GM18498 (cell line): ENCODE results near the gene SEMA3E.

Experiments used
- ATAC-seq: cut with Tn5 transposase; IDR thresholded peaks from one replicate; pipeline ENCODE4 v1.9.1; 2021; ENCODE audit warnings: mild to moderate bottlenecking, moderate library complexity; ENCODE audit not compliant: unreplicated experiment

Gene SEMA3E

DNA sequence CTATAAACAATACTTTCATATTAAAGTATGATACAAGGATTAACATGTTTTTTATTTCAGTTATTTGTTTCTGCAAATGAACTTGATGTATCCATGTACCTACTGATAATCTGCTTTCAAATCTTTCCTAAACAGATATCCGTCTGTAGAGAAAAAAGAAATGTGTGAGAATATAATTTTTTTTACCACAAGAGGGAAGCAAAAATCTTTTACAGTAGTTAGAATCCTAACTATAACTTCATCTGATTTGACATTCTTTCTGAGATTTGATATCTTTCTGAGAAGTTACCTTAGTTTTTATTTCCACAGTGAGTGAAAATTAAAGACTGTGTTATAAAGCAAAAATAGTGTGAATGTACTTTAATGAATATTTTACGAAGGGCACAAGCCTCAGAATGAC lies 282.3 kb downstream of the SEMA3E start:
- ATAC-seq, result no peak

DNA sequence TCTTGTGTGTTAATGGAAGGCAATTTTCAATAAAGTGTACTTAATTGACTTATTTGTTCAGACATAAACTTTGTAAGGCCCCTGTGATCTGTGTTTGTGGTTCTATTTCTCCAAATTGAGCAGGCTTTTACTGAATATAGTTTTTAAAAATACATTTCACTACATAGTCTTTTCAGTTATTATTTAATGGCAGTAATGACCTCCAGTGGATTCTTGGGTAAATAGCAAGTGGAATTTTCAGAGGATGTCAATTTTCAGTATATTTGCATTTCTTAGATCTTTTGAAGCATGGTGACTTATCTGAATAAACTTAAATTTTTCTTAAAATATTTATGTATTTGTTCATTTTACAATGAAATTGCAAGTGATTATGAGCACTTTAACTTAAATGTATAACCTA lies 283.2 kb downstream of the SEMA3E start:
- ATAC-seq, result no peak

DNA sequence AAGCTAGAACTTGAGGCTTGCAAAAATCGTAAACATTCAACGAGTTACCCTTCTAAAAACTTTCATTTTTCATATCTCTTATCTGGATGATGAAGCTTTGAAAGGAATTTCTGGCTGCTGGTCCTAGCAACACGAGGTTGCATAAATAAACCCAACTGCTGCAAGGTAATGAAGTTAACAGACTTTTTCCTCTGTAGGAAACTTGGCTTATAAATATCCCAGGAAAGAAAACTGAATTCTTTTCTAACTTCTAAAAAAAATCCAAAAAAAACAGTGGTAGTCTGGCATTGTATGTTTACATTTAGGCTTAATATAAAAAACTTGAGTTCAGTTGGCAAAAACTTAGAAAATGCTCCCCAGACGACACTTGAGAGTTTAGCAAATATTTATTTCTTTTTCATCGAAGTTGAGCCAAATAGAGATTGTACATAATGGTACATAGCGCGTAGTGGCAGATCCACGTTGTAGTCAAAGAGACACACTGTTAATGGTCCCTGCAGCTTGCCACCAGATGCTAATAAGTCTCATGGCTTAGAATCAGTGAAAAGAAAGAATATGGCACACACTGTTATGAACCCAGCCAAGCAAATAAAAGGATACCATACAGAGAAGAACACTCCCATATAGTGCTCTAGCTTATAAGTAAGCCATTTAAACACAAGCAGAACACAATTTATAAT lies 285.9 kb downstream of the SEMA3E start:
- no peak for ATAC-seq

DNA sequence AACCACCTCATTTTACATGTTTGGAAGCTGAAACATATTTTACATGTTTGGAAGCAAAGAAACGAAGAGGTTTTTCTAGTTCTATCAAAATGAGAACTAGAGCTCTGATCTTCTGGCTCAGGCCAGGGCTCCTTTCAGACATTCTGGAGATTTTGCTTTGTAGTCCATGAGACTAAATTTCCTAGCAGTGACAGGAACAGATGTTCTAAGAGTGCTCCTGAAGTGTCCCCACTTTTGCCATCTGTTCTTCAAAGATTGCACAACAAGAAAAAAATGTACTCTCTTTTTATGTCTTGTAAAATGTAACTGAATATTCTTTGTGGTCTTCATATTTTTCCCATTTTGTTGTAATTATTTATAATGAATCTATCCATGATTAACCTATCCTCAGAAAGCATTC lies 289.8 kb downstream of the SEMA3E start:
- no peak for ATAC-seq

DNA sequence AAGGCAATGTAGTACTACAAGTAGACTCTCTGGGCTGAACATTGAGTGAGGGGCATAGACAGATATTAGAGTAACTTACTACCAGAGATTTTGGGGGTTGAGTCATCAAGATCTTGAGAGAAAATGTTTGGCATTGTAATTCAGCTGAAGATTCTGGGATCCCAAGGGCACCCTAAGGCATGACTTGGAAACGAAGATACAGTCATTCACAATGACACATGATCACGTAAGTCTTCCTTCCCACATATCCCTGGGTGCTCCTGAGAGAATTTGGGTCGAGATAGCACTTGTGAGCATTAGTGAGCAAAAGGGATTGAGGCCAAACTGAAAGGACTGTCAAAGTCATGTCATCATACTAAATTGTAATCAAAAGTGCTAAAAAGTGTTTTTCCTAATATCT lies 293.8 kb downstream of the SEMA3E start:
- no peak for ATAC-seq

DNA sequence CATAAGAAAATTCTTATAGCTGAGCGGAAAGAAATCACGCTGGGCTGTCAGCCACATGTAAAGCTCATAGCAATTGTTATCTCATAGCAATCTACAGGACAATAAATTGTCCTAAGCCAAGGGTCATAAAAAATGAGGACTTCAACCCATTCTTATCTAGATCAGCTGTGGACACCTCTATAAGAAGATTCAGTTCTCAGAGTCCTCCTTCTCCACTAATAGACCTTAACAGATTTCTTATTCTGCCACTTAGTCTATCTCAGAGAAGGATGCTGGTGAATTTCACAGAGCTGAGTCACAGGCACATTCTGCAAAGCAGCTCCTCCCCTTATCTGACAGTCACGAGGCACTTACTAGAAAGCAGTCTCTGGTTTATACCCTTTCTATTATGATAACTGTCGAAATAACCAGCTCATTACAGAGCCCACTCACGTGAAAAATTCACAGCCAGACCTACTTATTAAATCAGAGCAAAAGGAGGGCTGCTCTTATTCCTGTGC lies 300.9 kb downstream of the SEMA3E start:
- no peak for ATAC-seq

DNA sequence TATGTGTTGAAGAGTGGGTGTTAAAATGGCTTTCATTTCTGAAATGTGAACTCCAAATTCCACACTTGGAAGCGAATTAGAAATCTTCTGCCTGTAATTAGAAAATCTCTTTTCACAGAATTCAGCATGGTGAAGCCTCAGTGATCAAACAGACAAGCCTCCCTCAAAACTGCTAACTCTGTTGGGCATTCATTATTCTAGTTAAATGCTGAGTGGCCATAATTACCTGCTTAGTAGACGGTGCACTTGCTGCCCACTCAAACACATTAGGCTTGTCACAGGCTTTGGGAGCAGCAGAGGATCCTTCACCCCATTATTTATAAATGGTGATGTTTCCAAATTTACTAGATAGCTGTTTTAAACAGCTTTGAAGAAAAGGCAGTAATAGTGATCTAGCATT lies 309.0 kb downstream of the SEMA3E start:
- no peak for ATAC-seq

DNA sequence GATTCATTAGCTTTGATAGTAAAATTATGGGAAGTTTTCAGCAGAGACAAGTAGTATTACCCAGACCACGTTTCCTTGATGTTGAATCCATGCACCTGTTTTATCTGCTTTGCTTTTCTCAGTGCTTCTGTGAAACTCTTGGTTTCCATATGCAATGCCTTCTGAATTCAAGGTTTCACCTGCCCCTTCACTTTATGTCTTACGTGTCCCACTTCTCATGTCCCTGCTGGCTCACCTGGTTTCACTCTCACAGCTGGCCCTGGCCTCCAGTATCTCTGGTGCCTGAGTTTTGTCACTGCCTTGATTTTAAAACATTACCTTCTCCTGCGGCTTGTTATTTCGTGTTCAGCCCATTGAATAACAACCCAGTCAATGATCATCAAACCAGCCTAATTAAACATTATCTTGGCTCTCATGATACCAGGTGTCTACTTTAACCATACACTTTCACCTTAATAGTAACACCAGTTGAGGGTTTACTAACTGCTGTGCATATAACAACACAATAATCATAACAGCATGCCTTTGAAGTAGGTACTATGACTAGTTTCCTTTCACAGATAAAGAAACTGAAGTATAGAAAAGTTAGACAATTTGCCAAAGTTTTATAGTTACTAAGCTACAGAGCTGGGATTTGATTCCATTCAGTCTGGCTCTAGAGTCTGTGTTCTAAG lies 310.5 kb downstream of the SEMA3E start:
- ATAC-seq, result no peak

DNA sequence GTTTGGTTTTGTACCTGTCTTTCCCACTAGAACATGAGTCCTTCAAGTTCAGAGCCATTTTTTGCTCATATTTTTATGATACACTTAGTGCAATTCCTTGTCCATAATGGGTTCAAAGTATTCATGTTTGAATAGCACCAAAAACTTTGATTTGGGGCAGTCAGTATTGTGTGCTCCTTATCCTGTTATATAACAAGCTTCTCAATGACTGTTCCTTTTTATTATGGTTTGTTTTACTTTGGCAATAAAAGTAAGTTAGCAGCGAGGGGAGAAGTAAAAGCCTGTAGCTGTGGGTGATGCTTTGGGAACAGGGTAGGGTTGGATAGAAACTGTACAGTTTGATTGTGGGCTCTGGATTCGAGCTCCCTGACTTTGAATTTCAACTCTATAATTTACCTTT lies 311.9 kb downstream of the SEMA3E start:
- ATAC-seq, result no peak

DNA sequence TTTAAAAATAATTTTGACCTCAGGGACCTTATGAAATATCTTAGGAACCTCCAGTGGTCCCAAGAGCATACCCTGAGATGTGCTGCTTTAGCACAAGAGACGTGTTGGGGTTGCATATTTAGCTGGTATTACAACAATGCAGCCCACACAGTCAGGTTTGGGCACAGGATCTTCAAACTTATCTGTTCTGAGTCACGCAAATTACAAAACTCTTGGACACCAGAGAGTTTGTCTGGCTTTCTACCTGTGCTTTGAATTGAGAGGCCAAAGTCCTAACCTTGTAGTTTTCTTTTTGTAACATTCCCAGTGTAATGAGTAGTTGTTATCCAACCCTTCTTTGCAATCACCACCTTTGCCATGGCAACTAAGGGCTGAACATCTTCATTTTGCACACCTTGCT lies 322.7 kb downstream of the SEMA3E start:
- ATAC-seq, result no peak

DNA sequence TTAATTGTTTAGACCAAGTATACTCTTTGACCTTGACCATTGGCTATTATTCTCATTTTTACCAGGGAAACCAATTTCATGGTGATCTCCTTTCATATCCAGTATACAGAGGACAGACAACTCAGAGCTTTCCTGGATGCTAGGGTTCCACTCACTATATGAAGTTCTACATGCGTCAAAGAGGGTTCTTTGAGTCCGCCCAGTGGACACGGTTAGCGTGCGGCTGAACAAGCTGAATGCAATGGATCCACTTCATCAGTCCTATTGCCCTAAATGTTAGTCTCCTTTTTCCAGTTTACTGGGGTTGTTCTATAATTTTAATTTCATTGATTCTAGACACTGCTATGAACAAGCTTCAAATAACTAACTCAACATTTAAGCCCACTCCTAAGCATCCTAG lies 323.9 kb downstream of the SEMA3E start:
- ATAC-seq, result no peak

DNA sequence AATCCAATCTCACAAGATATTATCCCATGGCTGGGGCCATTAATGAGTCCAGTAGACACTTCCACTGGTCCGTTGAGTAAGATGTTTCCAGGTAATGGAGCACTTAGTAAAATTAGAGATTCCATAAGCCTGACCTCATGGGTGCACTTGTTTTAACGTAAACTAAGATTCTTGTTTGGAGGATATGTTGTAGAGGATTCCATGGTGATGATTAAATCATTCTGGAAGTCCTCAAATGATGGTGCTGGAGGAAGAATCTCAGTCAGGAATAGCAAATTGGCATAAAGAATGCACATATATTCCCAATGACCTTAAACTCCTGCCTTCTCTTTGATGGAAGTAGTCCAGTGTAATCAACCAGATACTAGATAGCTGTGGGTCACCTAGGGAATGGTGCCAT lies 324.3 kb downstream of the SEMA3E start:
- no peak for ATAC-seq

DNA sequence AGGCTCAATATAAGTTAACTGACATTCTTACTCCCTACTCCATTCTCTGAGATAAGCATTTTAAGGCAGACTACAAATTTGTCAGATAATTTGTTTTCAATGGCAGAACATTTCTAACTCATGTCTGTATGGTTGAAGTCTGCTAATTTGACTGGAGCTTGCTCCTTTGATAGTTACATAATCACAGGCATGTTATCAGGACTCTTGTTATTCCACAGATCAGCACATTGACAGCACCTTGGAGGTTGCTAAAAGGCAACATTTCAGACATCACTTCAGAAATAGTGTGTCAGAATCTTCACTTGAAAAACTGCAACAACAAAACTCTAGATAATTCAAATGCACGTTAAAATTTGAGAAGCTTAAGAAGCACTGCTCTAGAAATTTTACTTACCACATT lies 327.9 kb downstream of the SEMA3E start:
- ATAC-seq, result no peak

DNA sequence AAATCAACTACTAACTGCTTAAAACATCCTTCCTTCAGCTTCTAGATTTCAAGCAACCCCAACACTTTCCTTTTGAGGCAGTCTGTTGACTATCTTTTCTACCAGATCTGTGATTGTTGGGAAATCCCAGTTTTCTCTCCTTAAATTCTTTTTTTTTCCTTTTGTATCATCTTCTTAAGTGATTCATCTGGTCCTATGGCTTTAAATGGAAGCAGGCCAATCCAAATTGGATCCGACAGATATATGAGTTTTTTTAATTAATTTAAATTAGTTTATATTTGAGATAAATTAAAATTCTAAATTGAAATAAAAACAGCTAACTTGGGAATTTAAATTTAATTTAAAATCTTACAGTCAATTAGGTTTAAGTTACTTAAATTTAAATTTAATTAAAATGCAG lies 335.0 kb downstream of the SEMA3E start:
- ATAC-seq, result no peak
